Sigmoid colon (tissue), 4 donors: Measurements from ENCODE around the gene RRP7A.

Experiments used
- POLR2A ChIP-seq, 2 donors: fragments of 450-650 bp; IDR thresholded peaks; one replicate each; pipeline ENCODE4 v1.6.1; 2016; ENCODE audit warnings: antibody characterized with exemption in 2 of 2, mild to moderate bottlenecking in 2 of 2, moderate library complexity in 2 of 2
- POLR2AphosphoS5 ChIP-seq, 4 donors: sonication (generic); formaldehyde crosslinking; IDR thresholded peaks; one replicate each; pipeline ENCODE4 v1.6.1; 2017; ENCODE audit warnings: antibody characterized with exemption in 4 of 4
- TF ChIP-seq, protein P1 (sequence below), 4 experiments: fragments of 450-650 bp in 3 of 4; fragments of 200-600 bp in 1 of 4; IDR thresholded peaks; one replicate each; pipeline ENCODE4 v1.5.1; 2016 to 2019; ENCODE audit warnings: antibody characterized with exemption in 4 of 4, mild to moderate bottlenecking in 3 of 4, moderate library complexity in 2 of 4

- no peak for TF ChIP-seq POLR2A (IDR thresholded peaks at IDR 0.05)
- no peak for TF ChIP-seq POLR2AphosphoS5 (IDR thresholded peaks at IDR 0.05)
- TF ChIP-seq, protein P1, sequence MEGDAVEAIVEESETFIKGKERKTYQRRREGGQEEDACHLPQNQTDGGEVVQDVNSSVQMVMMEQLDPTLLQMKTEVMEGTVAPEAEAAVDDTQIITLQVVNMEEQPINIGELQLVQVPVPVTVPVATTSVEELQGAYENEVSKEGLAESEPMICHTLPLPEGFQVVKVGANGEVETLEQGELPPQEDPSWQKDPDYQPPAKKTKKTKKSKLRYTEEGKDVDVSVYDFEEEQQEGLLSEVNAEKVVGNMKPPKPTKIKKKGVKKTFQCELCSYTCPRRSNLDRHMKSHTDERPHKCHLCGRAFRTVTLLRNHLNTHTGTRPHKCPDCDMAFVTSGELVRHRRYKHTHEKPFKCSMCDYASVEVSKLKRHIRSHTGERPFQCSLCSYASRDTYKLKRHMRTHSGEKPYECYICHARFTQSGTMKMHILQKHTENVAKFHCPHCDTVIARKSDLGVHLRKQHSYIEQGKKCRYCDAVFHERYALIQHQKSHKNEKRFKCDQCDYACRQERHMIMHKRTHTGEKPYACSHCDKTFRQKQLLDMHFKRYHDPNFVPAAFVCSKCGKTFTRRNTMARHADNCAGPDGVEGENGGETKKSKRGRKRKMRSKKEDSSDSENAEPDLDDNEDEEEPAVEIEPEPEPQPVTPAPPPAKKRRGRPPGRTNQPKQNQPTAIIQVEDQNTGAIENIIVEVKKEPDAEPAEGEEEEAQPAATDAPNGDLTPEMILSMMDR (IDR thresholded peaks at IDR 0.05): no peak
Observed at GRCh38 chr22:42472671-42473070, 46.9 kb downstream of the RRP7A start.
